GM19468 (cell line): ENCODE measurements around the gene ADPRS.

Experiments
- ATAC-seq: cut with Tn5 transposase; IDR thresholded peaks from one replicate; pipeline ENCODE4 v1.9.1; 2021; ENCODE audit warnings: mild to moderate bottlenecking, moderate library complexity, moderate number of reproducible peaks; ENCODE audit not compliant: unreplicated experiment; ENCODE audit errors: extremely low read depth

The ADPRS gene

GRCh38 chr1:36088577-36089392 is at the start of gene ADPRS:
Gene ADPRS, plus strand, starts transcription at chr1:36088892. Its CDS starts 13 bp downstream, at chr1:36088905.
- ATAC-seq = peak; percentile 84

DNA sequence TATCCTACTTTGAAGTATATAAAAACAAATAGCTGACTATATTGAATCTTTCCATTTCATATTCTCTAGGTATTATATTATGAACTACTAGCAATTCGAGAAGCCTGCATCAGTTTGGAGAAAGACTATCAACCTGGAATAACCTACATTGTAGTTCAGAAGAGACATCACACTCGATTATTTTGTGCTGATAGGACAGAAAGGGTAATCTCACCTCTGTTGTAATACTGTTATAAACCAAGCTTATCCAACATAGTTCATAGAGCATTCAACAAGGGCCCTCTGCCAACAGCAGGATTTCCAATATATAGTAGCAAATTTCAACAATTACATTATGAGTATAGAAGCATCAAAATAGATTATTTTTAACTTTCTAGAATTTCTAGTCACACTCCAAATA is 48.5 kb upstream of the ADPRS start:
- no peak for ATAC-seq

DNA sequence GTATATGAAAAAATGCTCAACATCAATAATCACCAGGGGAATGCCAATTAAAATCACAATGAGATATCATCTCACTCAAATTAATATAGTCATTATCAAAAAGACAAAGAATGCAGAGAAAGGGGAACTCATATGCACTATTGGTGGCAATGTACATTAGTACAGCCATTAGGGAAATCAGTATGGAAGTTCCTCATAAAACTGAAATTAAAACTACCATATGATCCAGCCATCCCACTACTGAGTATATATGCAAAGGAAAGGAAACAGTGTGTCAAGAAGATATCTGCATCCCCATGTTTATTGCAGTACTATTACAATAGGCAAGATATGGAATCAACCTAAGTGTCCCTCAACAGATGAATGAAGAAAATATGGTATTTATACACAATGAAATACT is 36.9 kb upstream of the ADPRS start:
- ATAC-seq = no peak

DNA sequence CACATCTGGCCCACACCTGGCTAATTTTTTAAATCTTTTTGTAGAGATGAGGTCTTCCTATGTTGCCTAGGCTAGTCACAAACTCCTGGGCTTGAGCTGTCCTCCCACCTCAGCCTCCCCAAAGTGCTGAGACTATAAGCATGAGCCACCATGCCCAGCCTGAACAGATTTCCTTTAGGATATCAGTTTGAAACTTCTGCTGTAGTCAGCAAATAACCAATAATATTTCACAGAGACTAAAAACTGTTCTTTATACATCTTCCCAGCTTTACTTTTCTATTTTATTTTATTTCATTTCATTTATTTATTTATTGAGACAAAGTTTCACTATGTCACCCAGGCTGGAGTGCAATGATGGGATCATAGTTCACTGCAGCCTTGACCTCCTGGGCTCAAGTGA is 34.7 kb upstream of the ADPRS start:
- no peak for ATAC-seq

DNA sequence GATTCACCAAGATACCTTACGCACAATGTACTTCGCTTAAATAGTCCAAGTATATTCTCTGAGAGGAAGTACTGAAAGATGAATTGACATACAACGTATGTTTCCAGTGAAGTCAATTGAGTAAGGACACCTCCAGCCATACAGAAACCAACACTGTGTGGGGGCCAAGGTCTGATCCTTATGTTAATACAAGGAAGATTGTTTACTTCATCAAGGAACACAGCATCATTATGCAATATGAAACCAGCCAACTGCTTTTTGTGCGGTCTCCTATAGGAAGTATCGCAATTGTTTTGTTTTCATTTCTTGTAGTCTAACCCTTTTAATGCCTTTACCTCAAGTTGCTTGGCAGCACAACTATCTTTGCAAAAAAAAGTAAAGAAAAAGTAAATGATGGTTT is 33.0 kb upstream of the ADPRS start:
- no peak for ATAC-seq

GRCh38 chr1:36062315-36062714 is 26.4 kb upstream of the ADPRS start:
- no peak for ATAC-seq

GRCh38 chr1:36067871-36068270 is 20.8 kb upstream of the ADPRS start:
- no peak for ATAC-seq

DNA sequence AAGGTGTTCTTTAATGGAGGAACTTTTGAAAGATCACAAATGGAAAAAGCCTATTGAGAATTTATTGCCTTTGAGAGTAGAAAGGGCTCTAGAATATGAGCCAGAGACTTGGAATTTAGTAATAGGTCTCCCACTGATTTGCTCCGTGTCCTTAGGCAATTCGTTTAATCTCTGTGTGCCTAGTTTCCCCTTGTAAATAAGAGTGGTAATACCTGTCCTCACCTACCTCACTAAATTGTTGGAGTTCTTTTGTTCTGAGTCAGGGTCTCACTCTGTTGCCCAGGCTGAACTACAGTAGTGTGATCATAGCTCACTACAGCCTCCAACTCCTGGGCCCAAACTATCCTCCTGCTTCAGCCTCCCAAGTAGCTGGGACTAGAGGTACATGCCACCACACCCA is 19.8 kb upstream of the ADPRS start:
- no peak for ATAC-seq

DNA sequence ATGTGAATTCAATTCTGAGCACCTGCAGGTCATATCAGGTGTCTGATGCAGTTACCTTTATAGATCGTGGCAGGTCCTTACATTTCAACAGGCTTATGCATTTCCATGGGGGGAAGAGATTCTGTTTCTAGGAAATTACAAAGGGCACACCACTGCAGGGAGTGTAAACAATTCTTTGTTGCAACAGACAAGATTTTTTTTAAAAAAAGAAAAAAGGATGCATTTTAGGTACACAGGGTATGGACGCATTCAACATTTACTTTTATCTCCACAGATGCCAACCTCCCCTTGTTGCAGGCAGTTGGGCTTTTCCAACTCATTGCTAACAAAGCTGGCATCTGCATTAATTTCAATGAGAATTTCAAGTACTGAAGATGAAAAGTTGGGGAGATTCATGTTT is 18.3 kb upstream of the ADPRS start:
- no peak for ATAC-seq

DNA sequence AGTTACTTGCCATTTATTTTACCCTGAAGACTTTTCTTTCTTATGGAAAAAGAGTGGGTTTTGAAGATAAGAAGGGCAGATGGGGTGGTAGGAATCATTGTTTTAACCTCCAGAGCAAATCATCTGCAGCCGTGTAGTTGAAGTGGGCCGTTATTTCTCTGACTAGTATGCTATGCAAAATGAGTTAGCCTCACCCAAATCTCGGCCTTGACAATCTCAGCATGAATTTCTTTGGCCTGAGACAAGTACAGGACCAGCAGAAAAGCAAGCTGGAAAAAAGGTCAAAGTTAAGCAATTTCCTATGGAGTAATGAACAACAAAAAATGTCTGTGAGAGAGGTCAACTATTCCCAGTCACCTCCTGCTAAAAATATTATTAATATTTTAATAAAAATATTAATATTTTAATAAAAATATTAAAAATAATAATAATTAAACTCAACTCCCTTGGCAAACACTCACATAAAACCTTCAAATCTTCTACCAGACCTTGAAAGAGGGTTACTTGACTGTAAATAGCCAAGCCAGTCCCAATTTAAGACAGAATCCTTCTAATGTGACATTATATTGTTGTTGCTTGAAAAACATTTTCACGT is 11.6 kb upstream of the ADPRS start:
- no peak for ATAC-seq

GRCh38 chr1:36080236-36080635 is 8.5 kb upstream of the ADPRS start:
- no peak for ATAC-seq

DNA sequence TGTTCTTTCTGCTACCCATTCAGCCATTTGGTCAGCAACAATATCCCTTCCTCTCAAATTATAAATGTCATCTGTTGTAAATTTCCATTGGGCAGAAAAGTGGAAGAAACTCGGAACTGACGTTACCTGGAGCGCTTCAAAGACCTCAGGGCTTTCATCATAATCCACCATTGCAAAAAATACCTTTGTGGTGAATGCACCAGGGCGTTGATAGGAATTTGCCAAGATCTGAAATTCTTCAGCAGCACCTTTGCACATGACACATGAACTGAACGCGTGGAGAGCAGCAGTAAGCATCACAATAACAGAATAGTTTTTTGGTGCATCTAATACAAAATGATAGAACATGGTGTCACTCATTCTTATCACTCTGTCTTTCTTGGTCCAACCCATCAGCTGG is 7.9 kb upstream of the ADPRS start:
- no peak for ATAC-seq

- ATAC-seq = no peak
These were observed 6.7 kb upstream of the ADPRS start for GRCh38 chr1:36081926-36082485.

GRCh38 chr1:36083219-36083618 is 5.5 kb upstream of the ADPRS start:
- ATAC-seq = no peak

- no peak for ATAC-seq
These were observed 4.8 kb upstream of the ADPRS start, which contains the start of gene TEKT2 for GRCh38 chr1:36083635-36084496. Gene TEKT2, plus strand, starts transcription at chr1:36084094. Its CDS starts 828 bp downstream, at chr1:36084922.

DNA sequence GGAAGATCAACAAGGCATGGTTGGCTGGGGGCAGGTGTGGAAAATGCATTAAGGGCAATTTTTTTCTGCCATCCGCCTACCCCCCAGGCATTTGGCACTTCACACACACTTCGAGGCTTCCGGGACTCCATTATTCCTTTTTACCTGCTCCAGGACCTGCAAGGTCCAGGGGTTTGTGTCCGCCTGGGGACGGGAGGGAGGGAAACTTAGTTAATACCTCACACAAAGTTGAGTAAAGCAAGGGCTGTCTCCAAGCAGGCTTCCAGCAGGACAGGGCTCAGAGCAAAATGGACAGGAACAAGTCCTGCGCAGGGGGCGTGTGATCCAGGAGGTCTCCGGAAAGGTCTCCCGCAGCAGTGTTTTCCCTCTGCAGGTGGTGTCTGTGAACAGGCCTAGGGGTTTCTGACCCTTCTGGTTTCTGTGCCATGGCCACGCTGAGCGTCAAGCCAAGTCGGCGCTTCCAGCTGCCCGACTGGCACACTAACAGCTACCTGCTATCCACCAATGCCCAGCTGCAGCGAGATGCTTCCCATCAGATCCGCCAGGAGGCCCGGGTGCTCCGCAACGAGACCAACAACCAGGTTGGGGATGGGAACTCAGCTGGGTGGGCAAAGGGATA is 4.1 kb upstream of the ADPRS start:
- no peak for ATAC-seq

DNA sequence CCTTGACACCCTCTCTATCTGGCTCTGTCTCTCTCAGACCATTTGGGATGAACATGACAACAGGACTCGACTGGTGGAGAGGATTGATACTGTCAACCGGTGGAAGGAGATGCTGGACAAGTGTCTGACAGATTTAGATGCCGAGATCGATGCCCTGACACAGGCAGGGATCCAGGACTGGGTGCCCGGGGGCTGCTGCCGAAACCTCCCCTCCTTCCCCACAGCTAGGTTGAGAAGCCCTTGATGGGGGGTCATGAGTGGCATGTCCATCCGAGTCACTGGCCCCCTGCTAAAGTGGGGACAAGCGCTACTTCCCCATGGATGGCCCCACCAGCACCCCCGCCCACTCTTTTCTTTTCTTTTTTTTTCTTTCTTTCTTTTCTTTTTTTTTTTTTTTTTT is 3.6 kb upstream of the ADPRS start:
- ATAC-seq = no peak

DNA sequence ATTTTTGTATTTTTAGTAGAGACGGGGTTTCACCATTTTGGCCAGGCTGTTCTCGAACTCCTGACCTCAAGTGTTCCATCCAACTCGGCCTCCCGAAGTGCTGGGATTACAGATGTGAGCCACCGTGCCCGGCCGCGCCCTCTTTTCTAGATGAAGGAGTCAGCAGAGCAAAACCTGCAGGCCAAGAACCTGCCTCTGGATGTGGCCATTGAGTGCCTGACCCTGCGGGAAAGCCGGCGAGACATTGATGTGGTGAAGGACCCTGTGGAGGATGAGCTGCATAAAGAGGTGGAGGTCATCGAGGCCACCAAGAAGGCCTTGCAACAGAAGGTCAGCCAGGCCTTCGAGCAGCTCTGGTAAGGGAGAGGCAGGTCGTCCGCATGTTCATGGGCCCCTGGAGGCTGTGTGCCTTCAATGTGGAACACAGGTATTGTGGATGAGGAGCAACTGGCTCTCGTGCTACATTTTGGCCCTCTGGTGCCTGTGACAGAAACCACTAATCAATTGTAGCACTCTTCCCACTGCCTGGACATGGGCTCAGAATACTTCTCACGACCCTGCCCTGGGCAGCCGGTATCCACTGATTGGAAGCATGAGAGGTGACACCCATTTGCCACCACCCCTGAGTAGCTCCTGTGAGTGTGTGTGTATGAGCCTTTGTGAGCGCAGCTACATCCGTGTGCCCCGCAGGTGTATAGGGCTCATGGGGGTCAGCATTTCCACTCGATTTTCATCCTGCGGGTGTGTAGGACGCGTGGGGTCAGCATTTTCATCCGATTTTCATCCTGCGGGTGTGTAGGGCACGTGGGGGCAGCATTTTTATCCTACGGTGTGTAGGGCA is 2.8 kb upstream of the ADPRS start:
- ATAC-seq = no peak

GRCh38 chr1:36086529-36087232 is 2.0 kb upstream of the ADPRS start:
- ATAC-seq = no peak
